Measurements from ENCODE around the gene TRIM63.

TRIM63 gene

GRCh38 chr1:26014179-26014578 is 53.3 kb downstream of the TRIM63 start:
- no peak overlapping the region for H3K4me3 ChIP-seq (ENCODE audit: low read length in 2 of 2)
- H3K4me1 ChIP-seq (ENCODE audit: control insufficient read depth, insufficient read depth, low read length) = no peaks in the 10 kb centered on the region
- no peak overlapping the region for H3K9ac ChIP-seq (ENCODE audit: low read length in 2 of 2)
- no peaks in the 10 kb centered on the region for H3K9me3 ChIP-seq (ENCODE audit: control insufficient read depth in 2 of 2, low read length in 2 of 2)
- no peaks in the 10 kb centered on the region for H3K27me3 ChIP-seq (ENCODE audit: control insufficient read depth in 1 of 2, insufficient read depth in 2 of 2, low read length in 2 of 2)
- no peaks in the 10 kb centered on the region for H3K36me3 ChIP-seq (ENCODE audit: control insufficient read depth in 2 of 2, insufficient read depth in 2 of 2, low read length in 2 of 2)
- no peak overlapping the region for H3K27ac ChIP-seq (ENCODE audit: low read length)

GRCh38 chr1:26012864-26013263 is 54.6 kb downstream of the TRIM63 start:
- no peaks in the 10 kb centered on the region for H3K36me3 ChIP-seq (ENCODE audit: control insufficient read depth in 2 of 2, insufficient read depth in 2 of 2, low read length in 2 of 2)

GRCh38 chr1:26010825-26011224 is 56.6 kb downstream of the TRIM63 start:
- Histone ChIP-seq H3K4me3 (ENCODE audit: low read length in 2 of 2) (no peak overlapping the region), H3K27ac (ENCODE audit: low read length) (no peak overlapping the region), H3K9ac (ENCODE audit: low read length in 2 of 2) (no peak overlapping the region), H3K9me3 (ENCODE audit: control insufficient read depth in 2 of 2, low read length in 2 of 2) (no peaks in the 10 kb centered on the region), H3K4me1 (ENCODE audit: control insufficient read depth, insufficient read depth, low read length) (no peaks in the 10 kb centered on the region), H3K36me3 (ENCODE audit: control insufficient read depth in 2 of 2, insufficient read depth in 2 of 2, low read length in 2 of 2) (no peaks in the 10 kb centered on the region), H3K27me3 (ENCODE audit: control insufficient read depth in 1 of 2, insufficient read depth in 2 of 2, low read length in 2 of 2) (no peaks in the 10 kb centered on the region)

More at GRCh38 chr1:26012864-26013263, 54.6 kb downstream of the TRIM63 start:
- Histone ChIP-seq H3K4me3 (ENCODE audit: low read length in 2 of 2) (no peak overlapping the region), H3K4me1 (ENCODE audit: control insufficient read depth, insufficient read depth, low read length) (no peaks in the 10 kb centered on the region), H3K27me3 (ENCODE audit: control insufficient read depth in 1 of 2, insufficient read depth in 2 of 2, low read length in 2 of 2) (no peaks in the 10 kb centered on the region), H3K27ac (ENCODE audit: low read length) (no peak overlapping the region), H3K9ac (ENCODE audit: low read length in 2 of 2) (no peak overlapping the region), H3K9me3 (ENCODE audit: control insufficient read depth in 2 of 2, low read length in 2 of 2) (no peaks in the 10 kb centered on the region)

- H3K9me3 ChIP-seq (ENCODE audit: control insufficient read depth in 2 of 2, low read length in 2 of 2) = no peaks in the 10 kb centered on the region
- H3K4me1 ChIP-seq (ENCODE audit: control insufficient read depth, insufficient read depth, low read length) = peaks cover 2% of the 10 kb centered on the region
- no peak overlapping the region for H3K9ac ChIP-seq (ENCODE audit: low read length in 2 of 2)
- H3K27me3 ChIP-seq (ENCODE audit: control insufficient read depth in 1 of 2, insufficient read depth in 2 of 2, low read length in 2 of 2) = no peaks in the 10 kb centered on the region
- no peak overlapping the region for H3K27ac ChIP-seq (ENCODE audit: low read length)
- H3K36me3 ChIP-seq (ENCODE audit: control insufficient read depth in 2 of 2, insufficient read depth in 2 of 2, low read length in 2 of 2) = no peaks in the 10 kb centered on the region
- H3K4me3 ChIP-seq (ENCODE audit: low read length in 2 of 2) = no peak overlapping the region
Measured at GRCh38 chr1:26009796-26010447, 57.5 kb downstream of the TRIM63 start.

- Histone ChIP-seq H3K9ac (ENCODE audit: low read length in 2 of 2) (no peak overlapping the region), H3K4me3 (ENCODE audit: low read length in 2 of 2) (no peak overlapping the region), H3K9me3 (ENCODE audit: control insufficient read depth in 2 of 2, low read length in 2 of 2) (no peaks in the 10 kb centered on the region), H3K27me3 (ENCODE audit: control insufficient read depth in 1 of 2, insufficient read depth in 2 of 2, low read length in 2 of 2) (no peaks in the 10 kb centered on the region), H3K36me3 (ENCODE audit: control insufficient read depth in 2 of 2, insufficient read depth in 2 of 2, low read length in 2 of 2) (no peaks in the 10 kb centered on the region), H3K27ac (ENCODE audit: low read length) (no peak overlapping the region), H3K4me1 (ENCODE audit: control insufficient read depth, insufficient read depth, low read length) (peaks cover 5% of the 10 kb centered on the region)
Measured at GRCh38 chr1:26006710-26007109, 60.7 kb downstream of the TRIM63 start.

GRCh38 chr1:26005434-26006105 is 61.9 kb downstream of the TRIM63 start:
- Histone ChIP-seq H3K27me3 (ENCODE audit: control insufficient read depth in 1 of 2, insufficient read depth in 2 of 2, low read length in 2 of 2) (no peaks in the 10 kb centered on the region), H3K9me3 (ENCODE audit: control insufficient read depth in 2 of 2, low read length in 2 of 2) (no peaks in the 10 kb centered on the region), H3K36me3 (ENCODE audit: control insufficient read depth in 2 of 2, insufficient read depth in 2 of 2, low read length in 2 of 2) (no peaks in the 10 kb centered on the region), H3K4me1 (ENCODE audit: control insufficient read depth, insufficient read depth, low read length) (peaks cover 5% of the 10 kb centered on the region), H3K4me3 (ENCODE audit: low read length in 2 of 2) (no peak overlapping the region), H3K9ac (ENCODE audit: low read length in 2 of 2) (no peak overlapping the region), H3K27ac (ENCODE audit: low read length) (no peak overlapping the region)

- no peak overlapping the region for H3K9ac ChIP-seq (ENCODE audit: low read length in 2 of 2)
- no peaks in the 10 kb centered on the region for H3K9me3 ChIP-seq (ENCODE audit: control insufficient read depth in 2 of 2, low read length in 2 of 2)
- peaks cover 6% of the 10 kb centered on the region for H3K4me1 ChIP-seq (ENCODE audit: control insufficient read depth, insufficient read depth, low read length)
- no peaks in the 10 kb centered on the region for H3K36me3 ChIP-seq (ENCODE audit: control insufficient read depth in 2 of 2, insufficient read depth in 2 of 2, low read length in 2 of 2)
- H3K27ac ChIP-seq (ENCODE audit: low read length) = no peak overlapping the region
- H3K27me3 ChIP-seq (ENCODE audit: control insufficient read depth in 1 of 2, insufficient read depth in 2 of 2, low read length in 2 of 2) = no peaks in the 10 kb centered on the region
- no peak overlapping the region for H3K4me3 ChIP-seq (ENCODE audit: low read length in 2 of 2)
Measured at GRCh38 chr1:26003756-26004155, 63.7 kb downstream of the TRIM63 start.

DNA sequence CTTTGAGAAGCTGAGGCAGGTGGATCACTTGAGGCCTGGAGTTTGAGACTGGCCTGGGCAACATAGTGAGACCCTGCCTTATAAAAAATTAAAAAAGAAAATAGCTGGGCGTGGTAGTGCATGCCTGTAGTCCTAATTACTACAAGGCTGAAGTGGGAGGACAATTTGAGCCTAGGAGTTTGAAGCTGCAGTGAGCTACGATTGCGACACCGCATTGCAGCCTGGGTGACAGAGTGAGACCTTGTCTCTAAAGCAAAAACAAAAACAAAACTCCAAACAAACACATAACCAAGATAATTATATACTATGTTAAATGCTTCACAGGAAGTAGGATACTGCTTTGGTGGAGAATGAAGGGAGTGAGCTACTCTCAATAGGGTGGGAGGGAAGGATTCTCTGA is 64.2 kb downstream of the TRIM63 start:
- no peaks in the 10 kb centered on the region for H3K9me3 ChIP-seq (ENCODE audit: control insufficient read depth in 2 of 2, low read length in 2 of 2)
- no peak overlapping the region for H3K27ac ChIP-seq (ENCODE audit: low read length)
- H3K36me3 ChIP-seq (ENCODE audit: control insufficient read depth in 2 of 2, insufficient read depth in 2 of 2, low read length in 2 of 2) = no peaks in the 10 kb centered on the region
- no peak overlapping the region for H3K9ac ChIP-seq (ENCODE audit: low read length in 2 of 2)
- no peak overlapping the region for H3K4me3 ChIP-seq (ENCODE audit: low read length in 2 of 2)
- peaks cover 11% of the 10 kb centered on the region for H3K4me1 ChIP-seq (ENCODE audit: control insufficient read depth, insufficient read depth, low read length)
- H3K27me3 ChIP-seq (ENCODE audit: control insufficient read depth in 1 of 2, insufficient read depth in 2 of 2, low read length in 2 of 2) = no peaks in the 10 kb centered on the region

Data from stomach smooth muscle (tissue), 2 donors.